ENCODE data around the gene SORCS2. TPM values are rescaled to one million over a fixed set of nuclear protein-coding genes. Genes with fewer than 3 reads are reported as not detected.

Gene SORCS2
- total RNA-seq, 1 donor from 2014 or later = 13.8 TPM

- no peak for FAIRE-seq
- Histone ChIP-seq H3K4me1 (ENCODE audit: insufficient read depth, low read length) (no peaks in the 10 kb centered on the region), H3K79me2 (ENCODE audit: insufficient read depth, low read length) (no peaks in the 10 kb centered on the region), H3K9me3 (ENCODE audit: insufficient read depth, low read depth, low read length) (no peaks in the 10 kb centered on the region), H2AFZ (ENCODE audit: low read depth, low read length) (no peak overlapping the region), H3K9ac (ENCODE audit: low read length) (no peak overlapping the region), H3K36me3 (ENCODE audit: insufficient read depth, low read length) (no peaks in the 10 kb centered on the region), H3K4me2 (ENCODE audit: low read length) (no peak overlapping the region), H3K4me3 (ENCODE audit: insufficient read depth, low read depth, low read length) (no peak overlapping the region), H3K27me3 (ENCODE audit: insufficient read depth, low read length) (peaks cover 6% of the 10 kb centered on the region), H4K20me1 (ENCODE audit: insufficient read depth, low read length) (peaks cover 26% of the 10 kb centered on the region), H3K27ac (ENCODE audit: low read depth, low read length) (no peak overlapping the region)
- no peaks in the 10 kb centered on the region for H3K9me3 Mint-ChIP-seq (ENCODE audit: unreplicated experiment)
- H3K27me3 Mint-ChIP-seq (ENCODE audit: low read depth, unreplicated experiment) = peaks cover 52% of the 10 kb centered on the region
- peaks cover 2% of the 10 kb centered on the region for H3K4me1 Mint-ChIP-seq (ENCODE audit: low read depth, unreplicated experiment)
- no peak overlapping the region for H3K27ac Mint-ChIP-seq (ENCODE audit: unreplicated experiment)
- H3K4me3 Mint-ChIP-seq (ENCODE audit: unreplicated experiment) = no peak overlapping the region
- peaks cover 10% of the 10 kb centered on the region for H3K36me3 Mint-ChIP-seq (ENCODE audit: low read depth, unreplicated experiment)
- no peak for TF ChIP-seq EZH2 (IDR thresholded peaks at IDR 0.05; ENCODE audit: insufficient read depth, low read length)
- TF ChIP-seq, protein P1, sequence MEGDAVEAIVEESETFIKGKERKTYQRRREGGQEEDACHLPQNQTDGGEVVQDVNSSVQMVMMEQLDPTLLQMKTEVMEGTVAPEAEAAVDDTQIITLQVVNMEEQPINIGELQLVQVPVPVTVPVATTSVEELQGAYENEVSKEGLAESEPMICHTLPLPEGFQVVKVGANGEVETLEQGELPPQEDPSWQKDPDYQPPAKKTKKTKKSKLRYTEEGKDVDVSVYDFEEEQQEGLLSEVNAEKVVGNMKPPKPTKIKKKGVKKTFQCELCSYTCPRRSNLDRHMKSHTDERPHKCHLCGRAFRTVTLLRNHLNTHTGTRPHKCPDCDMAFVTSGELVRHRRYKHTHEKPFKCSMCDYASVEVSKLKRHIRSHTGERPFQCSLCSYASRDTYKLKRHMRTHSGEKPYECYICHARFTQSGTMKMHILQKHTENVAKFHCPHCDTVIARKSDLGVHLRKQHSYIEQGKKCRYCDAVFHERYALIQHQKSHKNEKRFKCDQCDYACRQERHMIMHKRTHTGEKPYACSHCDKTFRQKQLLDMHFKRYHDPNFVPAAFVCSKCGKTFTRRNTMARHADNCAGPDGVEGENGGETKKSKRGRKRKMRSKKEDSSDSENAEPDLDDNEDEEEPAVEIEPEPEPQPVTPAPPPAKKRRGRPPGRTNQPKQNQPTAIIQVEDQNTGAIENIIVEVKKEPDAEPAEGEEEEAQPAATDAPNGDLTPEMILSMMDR (IDR thresholded peaks at IDR 0.05; ENCODE audit: insufficient read depth, low read depth, low read length) = no peak
- no peak for DNase-seq (ENCODE audit: low read depth)
These were observed 334.7 kb downstream of the SORCS2 start for GRCh38 chr4:7526929-7527535.

- no peak overlapping the region for H3K4me2 ChIP-seq (ENCODE audit: low read length)
- H3K4me1 Mint-ChIP-seq (ENCODE audit: low read depth, unreplicated experiment) = peaks cover 2% of the 10 kb centered on the region
- no peak overlapping the region for H3K4me3 ChIP-seq (ENCODE audit: insufficient read depth, low read depth, low read length)
- no peaks in the 10 kb centered on the region for H3K4me1 ChIP-seq (ENCODE audit: insufficient read depth, low read length)
- H4K20me1 ChIP-seq (ENCODE audit: insufficient read depth, low read length) = peaks cover 18% of the 10 kb centered on the region
- no peak for FAIRE-seq
- H3K79me2 ChIP-seq (ENCODE audit: insufficient read depth, low read length) = no peaks in the 10 kb centered on the region
- no peak overlapping the region for H3K27ac Mint-ChIP-seq (ENCODE audit: unreplicated experiment)
- DNase-seq (ENCODE audit: low read depth) = no peak
- no peak overlapping the region for H2AFZ ChIP-seq (ENCODE audit: low read depth, low read length)
- H3K9me3 ChIP-seq (ENCODE audit: insufficient read depth, low read depth, low read length) = peaks cover 4% of the 10 kb centered on the region
- no peak overlapping the region for H3K27ac ChIP-seq (ENCODE audit: low read depth, low read length)
- H3K27me3 ChIP-seq (ENCODE audit: insufficient read depth, low read length) = peaks cover 2% of the 10 kb centered on the region
- H3K36me3 ChIP-seq (ENCODE audit: insufficient read depth, low read length) = no peaks in the 10 kb centered on the region
- H3K36me3 Mint-ChIP-seq (ENCODE audit: low read depth, unreplicated experiment) = peaks cover 17% of the 10 kb centered on the region
- no peak overlapping the region for H3K9ac ChIP-seq (ENCODE audit: low read length)
- H3K9me3 Mint-ChIP-seq (ENCODE audit: unreplicated experiment) = peaks cover 3% of the 10 kb centered on the region
- H3K27me3 Mint-ChIP-seq (ENCODE audit: low read depth, unreplicated experiment) = peaks cover 52% of the 10 kb centered on the region
- TF ChIP-seq EZH2 (IDR thresholded peaks at IDR 0.05; ENCODE audit: insufficient read depth, low read length) = no peak
- TF ChIP-seq, protein P1 (IDR thresholded peaks at IDR 0.05; ENCODE audit: insufficient read depth, low read depth, low read length) = no peak
- H3K4me3 Mint-ChIP-seq (ENCODE audit: unreplicated experiment) = no peak overlapping the region
These were observed 337.2 kb downstream of the SORCS2 start for GRCh38 chr4:7529368-7530080.

DNA sequence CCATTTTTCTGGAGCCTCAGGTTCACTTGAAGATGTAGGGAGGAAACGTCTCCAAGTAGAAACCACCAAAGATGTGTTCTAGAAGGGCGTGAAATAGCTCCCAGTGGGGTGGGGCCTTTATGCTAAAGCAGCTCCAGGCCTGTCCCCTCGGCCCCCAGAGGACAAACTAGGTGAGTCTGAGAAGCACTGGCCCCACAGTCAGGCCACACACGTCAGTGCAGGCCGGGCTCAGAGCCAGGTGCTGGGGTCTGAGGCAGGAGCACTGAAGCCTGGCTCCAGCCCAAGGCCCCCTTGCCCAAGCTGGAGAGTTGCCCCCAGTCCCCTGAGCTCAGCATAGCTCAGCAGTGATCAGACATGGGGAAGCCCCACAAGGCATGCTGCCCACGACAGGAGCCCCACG lies 337.7 kb downstream of the SORCS2 start:
- Histone ChIP-seq H3K4me2 (ENCODE audit: low read length) (no peak overlapping the region), H3K36me3 (ENCODE audit: insufficient read depth, low read length) (no peaks in the 10 kb centered on the region), H3K4me1 (ENCODE audit: insufficient read depth, low read length) (no peaks in the 10 kb centered on the region), H3K9ac (ENCODE audit: low read length) (no peak overlapping the region), H3K79me2 (ENCODE audit: insufficient read depth, low read length) (no peaks in the 10 kb centered on the region), H3K27me3 (ENCODE audit: insufficient read depth, low read length) (peaks cover 2% of the 10 kb centered on the region), H3K4me3 (ENCODE audit: insufficient read depth, low read depth, low read length) (no peak overlapping the region), H2AFZ (ENCODE audit: low read depth, low read length) (no peak overlapping the region), H4K20me1 (ENCODE audit: insufficient read depth, low read length) (peaks cover 12% of the 10 kb centered on the region), H3K9me3 (ENCODE audit: insufficient read depth, low read depth, low read length) (peaks cover 6% of the 10 kb centered on the region), H3K27ac (ENCODE audit: low read depth, low read length) (no peak overlapping the region)
- Mint-ChIP-seq H3K9me3 (ENCODE audit: unreplicated experiment) (peaks cover 3% of the 10 kb centered on the region), H3K27ac (ENCODE audit: unreplicated experiment) (no peak overlapping the region), H3K27me3 (ENCODE audit: low read depth, unreplicated experiment) (peaks cover 49% of the 10 kb centered on the region), H3K4me1 (ENCODE audit: low read depth, unreplicated experiment) (peaks cover 2% of the 10 kb centered on the region), H3K4me3 (ENCODE audit: unreplicated experiment) (no peak overlapping the region), H3K36me3 (ENCODE audit: low read depth, unreplicated experiment) (peaks cover 18% of the 10 kb centered on the region)
- TF ChIP-seq, protein P1 (IDR thresholded peaks at IDR 0.05; ENCODE audit: insufficient read depth, low read depth, low read length) = no peak
- no peak for TF ChIP-seq EZH2 (IDR thresholded peaks at IDR 0.05; ENCODE audit: insufficient read depth, low read length)
- no peak for FAIRE-seq
- DNase-seq (ENCODE audit: low read depth) = no peak

All from astrocyte (in vitro differentiated cells and primary cell).